ENCODE measurements around the gene TUBB2B. TPM values are rescaled to one million over a fixed set of nuclear protein-coding genes. Genes with fewer than 3 reads are reported as not detected.

Gene TUBB2B
- total and polyA plus RNA-seq, 10 of the 15 experiments (the other 5 are each of a cell fraction or from before 2014, with no cell fraction given): 2.6 to 75.2 (median 21.2) TPM

GRCh38 chr6:3265671-3266070, 38.2 kb upstream of the TUBB2B start:
- RAD21 ChIA-PET (ENCODE audit: unreplicated experiment): interaction anchor here (0.7 to 1.2 kb wide), 2 partner anchors 11 to 24 kb away, joined by 3 read pairs; no protein-coding TSS in a partner anchor
- Histone ChIP-seq H2AFZ (ENCODE audit: control insufficient read depth, low read depth, low read length) (no peak overlapping the region), H3K4me2 (ENCODE audit: control insufficient read depth, insufficient read depth) (no peak overlapping the region), H3K79me2 (ENCODE audit: control insufficient read depth, insufficient read depth, low read length) (peaks cover 33% of the 10 kb centered on the region), H3K27ac (ENCODE audit: control insufficient read depth, insufficient read depth) (no peak overlapping the region), H4K20me1 (ENCODE audit: control insufficient read depth, insufficient read depth) (no peaks in the 10 kb centered on the region), H3K36me3 (ENCODE audit: control insufficient read depth in 2 of 2, insufficient read depth in 2 of 2, low read length in 1 of 2) (peaks cover 17 to 27% of the 10 kb centered on the region in 2 experiments), H3K9ac (ENCODE audit: control insufficient read depth, insufficient read depth, low read length) (no peak overlapping the region), H3K9me3 (replicated peaks; ENCODE audit: control insufficient read depth, insufficient read depth, low read length) (no peaks in the 10 kb centered on the region), H3K4me1 (ENCODE audit: control insufficient read depth, insufficient read depth, low read length) (no peaks in the 10 kb centered on the region), H3K4me3 (no peak overlapping the region), H3K27me3 (replicated peaks in 1 of 2; ENCODE audit: control insufficient read depth in 2 of 2, insufficient read depth in 2 of 2, low read length in 1 of 2) (no peaks in the 10 kb centered on the region)
- CTCF ChIA-PET: no interaction called here
- no TSS peak for BruUV-seq (replicated peaks)
- intact Hi-C loops (cut with micrococcal nuclease; ENCODE audit: unreplicated experiment): no loop called here
- in situ Hi-C loops (cut with MboI): no loop called here
- 87% methylated on average over 9 of the region's 9 CpGs for WGBS (ENCODE audit: insufficient coverage, insufficient replicate concordance, low lambda C conversion rate, missing lambda C conversion rate)
- TF ChIP-seq HDAC6 (IDR thresholded peaks at IDR 0.05; ENCODE audit: unreplicated experiment) (no peak), PAX8 (IDR thresholded peaks at IDR 0.05) (no peak), SUZ12 (IDR thresholded peaks at IDR 0.05; ENCODE audit: unreplicated experiment) (no peak), PBX3 (IDR thresholded peaks at IDR 0.05; ENCODE audit: insufficient replicate concordance, low read depth, low read length) (no peak), NKRF (conservative IDR thresholded peaks at IDR 0.05) (no peak), SMC3 (IDR thresholded peaks at IDR 0.05; ENCODE audit: borderline replicate concordance, low read length) (no peak), ZNF384 (IDR thresholded peaks at IDR 0.05; ENCODE audit: borderline replicate concordance, low read depth, low read length) (no peak), ZBED1 (IDR thresholded peaks at IDR 0.05; ENCODE audit: borderline replicate concordance) (no peak), E2F4 (IDR thresholded peaks at IDR 0.05; ENCODE audit: low read depth, low read length) (no peak), BCL11A (IDR thresholded peaks at IDR 0.05; ENCODE audit: low read depth, low read length) (no peak), EGR1 (IDR thresholded peaks at IDR 0.05; ENCODE audit: borderline replicate concordance in 1 of 2, low read depth in 2 of 2, low read length in 2 of 2) (no peak), ZNF24 (IDR thresholded peaks at IDR 0.05) (no peak), STAT1 (conservative IDR thresholded peaks at IDR 0.05) (no peak), CUX1 (IDR thresholded peaks at IDR 0.05; ENCODE audit: insufficient replicate concordance, low read depth, low read length) (no peak)
- SMC1A ChIA-PET (ENCODE audit: uncharacterized antibody, unreplicated experiment): interaction anchor here (0.9 kb wide), 1 partner anchor 351 kb away, joined by 3 read pairs; no protein-coding TSS in a partner anchor
- ATAC-seq: no peak
- DNase-seq (ENCODE audit: low read depth, low spot score): no peak
- FAIRE-seq: no peak
- POLR2A ChIA-PET: interaction anchor here (0.6 to 0.7 kb wide), 2 partner anchors 149 to 478 kb away, joined by 3 read pairs; no protein-coding TSS in a partner anchor

Data from GM12878 (cell line).